Measurements from ENCODE around the gene GPC5. TPM values are rescaled to one million over a fixed set of nuclear protein-coding genes. Genes with fewer than 3 reads are reported as not detected.

Gene GPC5
- total RNA-seq, 1 experiment from 2014 or later, result 0.15 TPM

DNA sequence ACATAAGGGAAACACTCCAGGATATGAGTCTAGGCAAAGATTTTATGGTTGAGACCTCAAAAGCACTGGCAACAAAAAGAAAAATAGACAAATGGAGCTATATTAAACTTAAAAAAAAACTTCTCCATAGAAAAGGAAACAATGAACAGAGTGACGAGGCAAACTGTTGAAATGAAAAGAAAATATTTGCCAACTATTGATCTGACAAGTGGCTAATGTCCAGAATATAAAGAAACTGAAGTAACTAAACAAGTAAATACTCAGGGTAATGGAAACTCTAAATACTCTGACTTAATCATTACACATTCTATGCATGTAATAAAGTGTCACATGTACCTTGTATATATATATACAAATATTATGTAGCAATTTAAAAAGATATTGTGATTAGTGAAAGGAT, 562.5 kb downstream of the GPC5 start:
- Histone ChIP-seq H3K23me2 (ENCODE audit: insufficient read length, low read depth, low read length, poor library complexity, severe bottlenecking) (no peaks in the 10 kb centered on the region), H3K14ac (ENCODE audit: insufficient read depth, low read length) (no peak overlapping the region), H3K27ac (ENCODE audit: insufficient read length, low read depth, low read length) (no peak overlapping the region), H2BK20ac (ENCODE audit: low read depth, low read length, poor library complexity, severe bottlenecking) (no peak overlapping the region), H4K20me1 (ENCODE audit: control insufficient read depth, insufficient read depth, insufficient read length) (no peaks in the 10 kb centered on the region), H3K79me1 (ENCODE audit: insufficient read depth, low read depth, low read length, poor library complexity, severe bottlenecking) (no peaks in the 10 kb centered on the region), H2AFZ (ENCODE audit: low read length) (no peak overlapping the region), H3K56ac (ENCODE audit: insufficient read length, low read depth, low read length) (no peak overlapping the region), H3K27me3 (ENCODE audit: insufficient read depth, low read length) (no peaks in the 10 kb centered on the region), H4K5ac (ENCODE audit: insufficient read length, low read depth, low read length) (no peak overlapping the region), H3K23ac (ENCODE audit: insufficient read length, low read depth, low read length) (no peak overlapping the region), H2BK15ac (ENCODE audit: low read depth, low read length) (no peak overlapping the region), H3K79me2 (ENCODE audit: insufficient read depth, low read length) (no peaks in the 10 kb centered on the region), H3K4ac (ENCODE audit: low read depth, low read length) (no peak overlapping the region), H2BK120ac (ENCODE audit: low read depth, low read length, poor library complexity, severe bottlenecking) (no peak overlapping the region), H3K9me3 (ENCODE audit: control insufficient read depth, low read depth, low read length) (no peaks in the 10 kb centered on the region), H4K91ac (ENCODE audit: insufficient read length, low read depth, low read length) (no peak overlapping the region), H3K4me2 (ENCODE audit: insufficient read depth, insufficient read length, low read length) (no peak overlapping the region), H2BK12ac (ENCODE audit: insufficient read length, low read depth, low read length) (no peak overlapping the region), H2BK5ac (ENCODE audit: insufficient read length, low read length) (no peak overlapping the region), H3T11ph (ENCODE audit: low read length) (no peak overlapping the region), H3K9ac (ENCODE audit: extremely low read depth, insufficient read length, low read length) (no peak overlapping the region), H3K4me1 (ENCODE audit: insufficient read depth, low read length) (no peaks in the 10 kb centered on the region), H2AK5ac (ENCODE audit: insufficient read length, low read length) (no peak overlapping the region), H4K8ac (replicated peaks; ENCODE audit: insufficient read length, low read depth, low read length) (no peak overlapping the region), H3K18ac (ENCODE audit: insufficient read length, low read depth, low read length) (no peak overlapping the region)
- no peaks in the 10 kb centered on the region for H3K36me3 Mint-ChIP-seq (ENCODE audit: insufficient read depth in 1 of 3, low read depth in 3 of 3)
- no peak overlapping the region for H3K4me3 Mint-ChIP-seq
- H3K9me3 Mint-ChIP-seq, result peaks cover 0 to 10% of the 10 kb centered on the region in 2 experiments; a peak in 3 of 5 replicates
- DNase-seq, result no peak
- no peaks in the 10 kb centered on the region for H3K4me1 Mint-ChIP-seq
- no peak overlapping the region for H3K27ac Mint-ChIP-seq
- WGBS (ENCODE audit: extremely low coverage, insufficient read length, low lambda C conversion rate), result no CpG with 5 or more reads among the region's 1 CpG
- TF ChIP-seq, protein P1, sequence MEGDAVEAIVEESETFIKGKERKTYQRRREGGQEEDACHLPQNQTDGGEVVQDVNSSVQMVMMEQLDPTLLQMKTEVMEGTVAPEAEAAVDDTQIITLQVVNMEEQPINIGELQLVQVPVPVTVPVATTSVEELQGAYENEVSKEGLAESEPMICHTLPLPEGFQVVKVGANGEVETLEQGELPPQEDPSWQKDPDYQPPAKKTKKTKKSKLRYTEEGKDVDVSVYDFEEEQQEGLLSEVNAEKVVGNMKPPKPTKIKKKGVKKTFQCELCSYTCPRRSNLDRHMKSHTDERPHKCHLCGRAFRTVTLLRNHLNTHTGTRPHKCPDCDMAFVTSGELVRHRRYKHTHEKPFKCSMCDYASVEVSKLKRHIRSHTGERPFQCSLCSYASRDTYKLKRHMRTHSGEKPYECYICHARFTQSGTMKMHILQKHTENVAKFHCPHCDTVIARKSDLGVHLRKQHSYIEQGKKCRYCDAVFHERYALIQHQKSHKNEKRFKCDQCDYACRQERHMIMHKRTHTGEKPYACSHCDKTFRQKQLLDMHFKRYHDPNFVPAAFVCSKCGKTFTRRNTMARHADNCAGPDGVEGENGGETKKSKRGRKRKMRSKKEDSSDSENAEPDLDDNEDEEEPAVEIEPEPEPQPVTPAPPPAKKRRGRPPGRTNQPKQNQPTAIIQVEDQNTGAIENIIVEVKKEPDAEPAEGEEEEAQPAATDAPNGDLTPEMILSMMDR (conservative IDR thresholded peaks at IDR 0.05), result no peak
- H3K27me3 Mint-ChIP-seq (ENCODE audit: low read depth), result no peaks in the 10 kb centered on the region; the same call in 1 of the 2 replicates

Measured in H9 (cell line).